Hepatocyte (in vitro differentiated cells): ENCODE data around the gene ANKFN1. TPM values are rescaled to one million over a fixed set of nuclear protein-coding genes. Genes with fewer than 3 reads are reported as not detected.

Experiments
- DNase-seq: peaks from one replicate; pipeline ENCODE4 v3.0.0-alpha.2; 2016; ENCODE audit warnings: low spot score
- H2AFZ ChIP-seq: fragments of 200-600 bp; sonication (generic); 2 replicates; pipeline ENCODE4 v1.6.0; 2016; ENCODE audit warnings: antibody characterized with exemption, mild to moderate bottlenecking
- H3K27ac ChIP-seq: fragments of 200-600 bp; sonication (generic); 2 replicates; pipeline ENCODE4 v1.5.1; 2016; ENCODE audit warnings: mild to moderate bottlenecking
- H3K27me3 ChIP-seq: fragments of 200-600 bp; sonication (generic); 2 replicates; pipeline ENCODE4 v1.6.1; 2016
- H3K36me3 ChIP-seq: fragments of 200-600 bp; sonication (generic); replicated peaks from 2 replicates; pipeline ENCODE4 v1.5.1; 2016; ENCODE audit warnings: low read depth; ENCODE audit not compliant: insufficient read depth
- H3K4me1 ChIP-seq: fragments of 200-600 bp; sonication (generic); 2 replicates; pipeline ENCODE4 v1.5.1; 2016; ENCODE audit warnings: mild to moderate bottlenecking, moderate library complexity; ENCODE audit not compliant: insufficient read depth
- H3K4me2 ChIP-seq: fragments of 200-600 bp; sonication (generic); 2 replicates; pipeline ENCODE4 v1.6.0; 2016
- H3K4me3 ChIP-seq: fragments of 200-600 bp; sonication (generic); 2 replicates; pipeline ENCODE4 v1.5.1; 2016; ENCODE audit warnings: mild to moderate bottlenecking
- H3K79me2 ChIP-seq: fragments of 200-600 bp; sonication (generic); 2 replicates; pipeline ENCODE4 v1.6.0; 2017; ENCODE audit warnings: mild to moderate bottlenecking
- H3K9me2 ChIP-seq: fragments of 200-600 bp; sonication (generic); replicated peaks from 2 replicates; pipeline ENCODE4 v1.6.0; 2017; ENCODE audit warnings: mild to moderate bottlenecking; ENCODE audit not compliant: insufficient read depth
- H3K9me3 ChIP-seq: fragments of 200-600 bp; sonication (generic); 2 replicates; pipeline ENCODE4 v1.5.1; 2016; ENCODE audit warnings: low read depth, mild to moderate bottlenecking
- H4K20me1 ChIP-seq: fragments of 200-600 bp; sonication (generic); 2 replicates; pipeline ENCODE4 v1.6.0; 2016; ENCODE audit warnings: mild to moderate bottlenecking; ENCODE audit not compliant: insufficient read depth, poor library complexity, severe bottlenecking
- EZH2 ChIP-seq: fragments of 200-600 bp; sonication (generic); IDR thresholded peaks from 2 replicates; pipeline ENCODE4 v1.6.1; 2016; ENCODE audit warnings: antibody characterized with exemption, mild to moderate bottlenecking, borderline replicate concordance
- EZH2phosphoT487 ChIP-seq: fragments of 200-600 bp; sonication (generic); IDR thresholded peaks from one replicate; pipeline ENCODE4 v1.6.1; 2018; ENCODE audit warnings: antibody characterized with exemption, mild to moderate bottlenecking, low read depth, moderate library complexity; ENCODE audit not compliant: unreplicated experiment, severe bottlenecking
- WGBS: methylation state at CpG from one replicate; pipeline ENCODE4 v1.1.6; 2016; ENCODE audit warnings: low lambda C conversion rate; ENCODE audit errors: missing lambda C conversion rate; 5-methylcytosine and 5-hydroxymethylcytosine counted together
- polyA plus RNA-seq: library from polyadenylated mRNA; unstranded; fragments of >200 nt; fragmentation: Nextera tagmentation; extraction: Ambion mirVana; gene quantifications from 2 replicates; pipeline ENCODE4 v1.2.1, GENCODE V29; 2016
- total RNA-seq: library from RNA; depleted of rRNA; stranded (reverse); fragments of >200 nt; gene quantifications from 2 replicates; pipeline ENCODE4 v1.2.3, GENCODE V29; 2014
- TF ChIP-seq, protein P1 (sequence below): fragments of 200-600 bp; sonication (generic); IDR thresholded peaks from 2 replicates; pipeline ENCODE4 v1.5.1; 2016; ENCODE audit warnings: antibody characterized with exemption, mild to moderate bottlenecking; ENCODE audit not compliant: poor library complexity

The ANKFN1 gene
- total and polyA plus RNA-seq, 2 experiments from 2014 or later, result 0.10 to 1.2 TPM

DNA sequence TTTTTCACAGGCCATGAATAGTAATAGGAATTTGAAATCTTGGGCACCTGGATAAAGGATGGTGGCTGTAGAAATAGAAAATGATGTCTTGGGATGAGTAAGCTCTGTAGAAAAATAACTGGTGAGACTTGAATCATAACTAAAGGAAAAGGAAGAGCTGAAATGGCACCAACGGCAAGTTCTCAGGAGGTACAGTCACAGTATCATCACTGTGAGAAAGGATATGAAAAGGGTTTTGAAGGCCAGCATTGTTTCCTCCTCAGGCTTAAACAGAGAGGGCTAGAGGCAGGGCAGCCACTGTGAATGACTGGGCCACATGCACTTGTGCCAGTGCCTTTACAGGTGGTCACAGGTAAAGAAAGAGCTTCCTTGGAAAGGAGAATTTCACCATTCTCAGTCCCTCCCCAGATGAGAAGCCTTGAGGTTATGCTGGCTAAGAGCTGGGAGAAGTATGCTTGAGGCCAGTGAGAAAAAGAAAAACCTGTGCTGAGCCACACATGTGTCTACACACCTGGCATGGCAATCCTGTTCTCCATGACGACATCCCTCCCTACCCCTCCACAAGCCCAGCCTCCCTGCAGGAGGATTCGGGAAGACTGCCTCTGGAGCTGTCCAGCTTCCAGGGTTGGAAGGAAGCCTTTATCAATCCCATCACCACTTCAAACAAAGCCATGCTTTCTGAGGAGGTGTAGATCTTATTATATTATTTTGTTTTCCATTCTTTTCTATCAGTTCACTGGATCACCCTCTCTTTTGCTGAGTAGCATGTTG lies 3.8 kb upstream of the ANKFN1 start:
- no peaks in the 10 kb centered on the region for H3K27me3 ChIP-seq
- 52% methylated on average over 3 of the region's 3 CpGs for WGBS
- H3K4me2 ChIP-seq, result no peak overlapping the region
- peaks cover 20% of the 10 kb centered on the region for H3K4me1 ChIP-seq
- TF ChIP-seq EZH2, result no peak
- TF ChIP-seq, protein P1, sequence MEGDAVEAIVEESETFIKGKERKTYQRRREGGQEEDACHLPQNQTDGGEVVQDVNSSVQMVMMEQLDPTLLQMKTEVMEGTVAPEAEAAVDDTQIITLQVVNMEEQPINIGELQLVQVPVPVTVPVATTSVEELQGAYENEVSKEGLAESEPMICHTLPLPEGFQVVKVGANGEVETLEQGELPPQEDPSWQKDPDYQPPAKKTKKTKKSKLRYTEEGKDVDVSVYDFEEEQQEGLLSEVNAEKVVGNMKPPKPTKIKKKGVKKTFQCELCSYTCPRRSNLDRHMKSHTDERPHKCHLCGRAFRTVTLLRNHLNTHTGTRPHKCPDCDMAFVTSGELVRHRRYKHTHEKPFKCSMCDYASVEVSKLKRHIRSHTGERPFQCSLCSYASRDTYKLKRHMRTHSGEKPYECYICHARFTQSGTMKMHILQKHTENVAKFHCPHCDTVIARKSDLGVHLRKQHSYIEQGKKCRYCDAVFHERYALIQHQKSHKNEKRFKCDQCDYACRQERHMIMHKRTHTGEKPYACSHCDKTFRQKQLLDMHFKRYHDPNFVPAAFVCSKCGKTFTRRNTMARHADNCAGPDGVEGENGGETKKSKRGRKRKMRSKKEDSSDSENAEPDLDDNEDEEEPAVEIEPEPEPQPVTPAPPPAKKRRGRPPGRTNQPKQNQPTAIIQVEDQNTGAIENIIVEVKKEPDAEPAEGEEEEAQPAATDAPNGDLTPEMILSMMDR, result no peak
- TF ChIP-seq EZH2phosphoT487, result no peak
- no peaks in the 10 kb centered on the region for H3K9me2 ChIP-seq
- no peak overlapping the region for H3K4me3 ChIP-seq
- peak; percentile 44 for DNase-seq
- H3K79me2 ChIP-seq, result no peaks in the 10 kb centered on the region
- no peaks in the 10 kb centered on the region for H4K20me1 ChIP-seq
- H3K9me3 ChIP-seq, result no peaks in the 10 kb centered on the region
- H3K27ac ChIP-seq, result no peak overlapping the region
- no peak overlapping the region for H2AFZ ChIP-seq
- no peaks in the 10 kb centered on the region for H3K36me3 ChIP-seq

- H3K27ac ChIP-seq, result no peak overlapping the region
- H3K4me1 ChIP-seq, result peaks cover 15% of the 10 kb centered on the region
- H2AFZ ChIP-seq, result no peak overlapping the region
- no peaks in the 10 kb centered on the region for H3K9me3 ChIP-seq
- no peak overlapping the region for H3K4me3 ChIP-seq
- no peaks in the 10 kb centered on the region for H3K79me2 ChIP-seq
- no peaks in the 10 kb centered on the region for H3K9me2 ChIP-seq
- TF ChIP-seq, protein P1, result no peak
- TF ChIP-seq EZH2 (no peak), EZH2phosphoT487 (no peak)
- H3K36me3 ChIP-seq, result no peaks in the 10 kb centered on the region
- no peaks in the 10 kb centered on the region for H4K20me1 ChIP-seq
- H3K27me3 ChIP-seq, result no peaks in the 10 kb centered on the region
- no peak overlapping the region for H3K4me2 ChIP-seq
- no peak for DNase-seq
- WGBS, result 71% methylated on average over 4 of the region's 4 CpGs
Observed at GRCh38 chr17:56150649-56151048, 2.6 kb upstream of the ANKFN1 start.

DNA sequence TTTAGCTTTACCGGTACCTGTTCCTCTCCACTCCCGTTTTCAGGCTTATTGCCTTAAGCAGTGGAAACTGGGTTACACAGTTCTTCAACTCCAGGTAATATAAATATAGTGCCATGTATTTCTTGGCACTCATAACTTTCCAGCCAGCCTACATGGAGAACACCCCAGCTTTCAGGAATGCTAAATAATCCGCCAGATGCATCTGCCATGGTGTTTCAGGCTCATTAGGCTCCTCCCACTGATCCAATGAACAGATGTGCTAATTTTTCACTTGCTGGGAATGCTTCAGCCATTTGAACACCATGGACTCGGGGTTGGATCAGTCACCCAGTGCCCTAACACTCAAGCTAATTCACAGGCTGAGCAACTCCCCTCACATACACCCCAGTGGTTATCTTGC lies 4.6 kb downstream of the ANKFN1 start:
- H4K20me1 ChIP-seq, result no peaks in the 10 kb centered on the region
- no peak overlapping the region for H2AFZ ChIP-seq
- DNase-seq, result no peak
- H3K27ac ChIP-seq, result no peak overlapping the region
- 99% methylated on average over 4 of the region's 4 CpGs for WGBS
- no peaks in the 10 kb centered on the region for H3K36me3 ChIP-seq
- no peak overlapping the region for H3K4me3 ChIP-seq
- H3K4me2 ChIP-seq, result no peak overlapping the region
- TF ChIP-seq EZH2 (no peak), EZH2phosphoT487 (no peak)
- TF ChIP-seq, protein P1, result no peak
- H3K27me3 ChIP-seq, result no peaks in the 10 kb centered on the region
- H3K79me2 ChIP-seq, result no peaks in the 10 kb centered on the region
- no peaks in the 10 kb centered on the region for H3K9me3 ChIP-seq
- peaks cover 19% of the 10 kb centered on the region for H3K4me1 ChIP-seq
- no peaks in the 10 kb centered on the region for H3K9me2 ChIP-seq
